Endometrium (tissue), 2 donors: Measurements from ENCODE around the gene SLC25A30.

Experiments
- FAIRE-seq: peaks from 2 replicates; lab custom pipeline; 2012; peaks lifted over from hg19 to GRCh38; lab: Jason Lieb, UNC
- donor health status: control.
- donor health status: control.

Gene SLC25A30, protein sequence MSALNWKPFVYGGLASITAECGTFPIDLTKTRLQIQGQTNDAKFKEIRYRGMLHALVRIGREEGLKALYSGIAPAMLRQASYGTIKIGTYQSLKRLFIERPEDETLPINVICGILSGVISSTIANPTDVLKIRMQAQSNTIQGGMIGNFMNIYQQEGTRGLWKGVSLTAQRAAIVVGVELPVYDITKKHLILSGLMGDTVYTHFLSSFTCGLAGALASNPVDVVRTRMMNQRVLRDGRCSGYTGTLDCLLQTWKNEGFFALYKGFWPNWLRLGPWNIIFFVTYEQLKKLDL

GRCh38 chr13:45417790-45418534 is at the start of gene SLC25A30:
Gene SLC25A30 (minus strand): TSS chr13:45418373. CDS start chr13:45411425, 6,948 bp downstream.
- FAIRE-seq: no peak

DNA sequence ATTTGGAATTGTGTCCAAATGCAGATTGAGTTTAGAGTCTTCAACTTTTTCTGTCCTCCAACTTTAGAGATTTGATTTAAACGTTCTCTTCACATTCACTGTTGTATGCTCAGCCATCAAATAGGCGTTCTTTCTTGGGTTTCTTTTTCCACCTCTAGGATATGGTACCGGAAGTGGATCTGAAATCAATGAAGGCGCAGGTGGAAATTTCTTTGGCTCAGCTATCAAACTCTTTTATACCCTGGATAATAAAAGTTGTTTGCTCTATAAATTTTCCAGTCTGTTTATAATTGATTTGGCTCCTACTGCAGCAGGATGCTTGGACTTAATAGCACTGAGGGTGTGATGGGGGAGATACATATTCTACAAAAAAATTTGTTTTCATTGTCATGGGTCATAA is 48.2 kb upstream of the SLC25A30 start:
- no peak for FAIRE-seq

DNA sequence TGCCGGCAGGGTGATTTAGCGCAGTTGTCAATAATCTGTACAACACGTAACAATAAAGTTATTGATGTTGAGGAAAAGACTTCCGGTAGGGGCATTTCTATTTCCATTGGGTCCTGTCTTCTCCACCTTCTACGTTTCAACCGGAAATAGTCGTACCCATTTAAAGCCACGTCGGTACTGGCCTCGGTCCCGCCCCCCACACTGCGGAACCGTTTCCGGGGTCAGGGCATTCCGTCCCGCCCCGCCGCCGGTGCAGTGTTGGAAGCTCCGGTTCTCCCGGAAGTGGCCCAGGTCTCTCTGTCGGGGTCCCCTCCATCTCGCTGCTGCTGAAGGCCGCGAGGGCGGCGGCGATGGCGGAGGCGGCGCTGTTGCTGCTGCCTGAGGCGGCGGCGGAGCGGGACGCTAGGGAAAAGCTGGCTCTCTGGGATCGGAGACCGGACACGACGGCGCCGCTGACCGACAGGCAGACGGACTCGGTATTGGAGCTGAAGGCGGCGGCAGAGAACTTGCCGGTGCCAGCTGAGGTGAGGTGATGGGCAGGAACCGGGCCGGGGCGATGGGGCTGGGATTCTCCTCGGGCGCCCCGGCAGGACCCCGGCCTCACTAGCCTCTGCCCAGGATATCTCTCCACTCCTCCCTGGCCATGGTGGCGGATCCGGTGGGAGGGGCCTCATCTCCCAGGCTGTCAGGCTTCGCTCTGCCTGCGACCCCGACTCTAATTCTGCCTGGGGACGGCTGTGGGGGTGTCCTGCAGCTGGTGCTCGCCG is 46.7 kb upstream of the SLC25A30 start, which contains the start of gene COG3:
Gene COG3 (plus strand): TSS at position 253 of the 767 bp plus-strand sequence. CDS start 98 bp downstream, at position 351.
- peak; percentile 96 for FAIRE-seq

GRCh38 chr13:45464141-45464686 is 46.0 kb upstream of the SLC25A30 start:
- no peak for FAIRE-seq

GRCh38 chr13:45456196-45456972 is 38.2 kb upstream of the SLC25A30 start:
- FAIRE-seq: no peak

- no peak for FAIRE-seq
Measured at GRCh38 chr13:45454204-45454603, 36.0 kb upstream of the SLC25A30 start.

DNA sequence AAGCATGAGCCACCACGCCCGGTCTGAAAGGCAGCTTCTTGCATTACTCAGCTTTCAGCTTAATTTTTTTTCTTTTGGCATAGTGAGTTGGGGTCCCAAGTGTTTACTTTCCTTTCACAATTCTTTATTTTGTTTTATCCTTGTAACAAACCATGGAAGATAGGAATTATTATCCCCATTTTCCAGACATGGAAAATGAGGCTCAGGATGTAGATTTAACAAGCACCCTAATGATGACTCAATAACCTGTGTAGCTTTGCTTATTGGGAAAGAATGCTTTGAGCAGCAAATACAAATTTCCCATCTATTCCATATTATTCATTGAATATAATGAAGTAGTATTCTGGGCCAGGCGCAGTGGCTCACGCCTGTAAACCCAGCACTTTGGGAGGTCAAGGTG is 33.1 kb upstream of the SLC25A30 start:
- no peak for FAIRE-seq

GRCh38 chr13:45448965-45449559 is 30.9 kb upstream of the SLC25A30 start:
- FAIRE-seq: no peak

DNA sequence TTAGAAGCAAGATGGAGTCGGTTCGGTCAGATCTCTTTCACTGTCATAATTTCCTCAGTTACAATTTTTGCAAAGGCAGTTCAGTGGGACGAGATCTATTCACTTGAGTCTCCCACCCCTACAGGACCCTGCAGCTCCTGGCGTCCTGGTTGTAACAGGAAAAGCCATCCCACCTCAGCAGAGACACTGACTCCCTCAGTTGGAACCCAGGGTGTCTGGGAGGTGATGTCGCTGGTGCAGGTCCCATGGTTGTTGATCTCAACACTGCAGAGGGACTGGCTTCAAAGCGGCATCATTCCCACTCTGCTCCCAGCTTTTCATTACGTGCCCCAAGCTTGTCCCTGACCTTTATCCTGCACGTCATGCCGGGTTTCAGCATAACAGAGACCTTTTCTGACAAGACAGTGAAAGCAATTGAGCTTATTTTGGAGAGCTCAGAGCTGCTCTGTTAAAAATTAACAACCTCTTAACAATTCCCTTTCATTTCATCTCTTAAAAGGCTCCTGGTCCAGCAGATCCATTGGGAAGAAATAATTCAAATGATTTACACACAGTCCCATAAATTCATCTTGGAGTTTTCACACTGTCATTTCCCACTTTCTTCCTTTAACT is 29.0 kb upstream of the SLC25A30 start:
- FAIRE-seq: no peak

DNA sequence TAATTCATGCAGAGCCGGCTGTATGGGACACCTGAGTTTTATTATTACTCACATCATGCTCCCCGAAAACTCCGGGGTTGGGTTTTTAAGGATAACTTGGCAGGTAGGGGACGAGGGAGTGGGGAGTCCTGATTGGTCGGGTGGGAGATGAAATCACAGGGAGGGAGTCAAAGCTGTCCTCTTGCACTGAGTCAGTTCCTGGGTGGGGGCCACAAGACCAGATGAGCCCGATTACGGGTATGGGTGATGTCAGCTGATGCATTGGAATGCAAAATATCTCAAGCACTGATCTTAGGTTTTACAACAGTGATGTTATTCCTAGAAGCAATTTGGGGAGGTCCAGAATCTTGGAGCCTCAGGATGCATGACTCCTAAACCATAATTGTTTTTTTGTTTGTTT is 28.0 kb upstream of the SLC25A30 start:
- no peak for FAIRE-seq

GRCh38 chr13:45445053-45445452 is 26.9 kb upstream of the SLC25A30 start:
- FAIRE-seq: no peak

- FAIRE-seq: no peak
Measured at GRCh38 chr13:45441633-45442032, 23.5 kb upstream of the SLC25A30 start.

GRCh38 chr13:45439781-45440462 is 21.7 kb upstream of the SLC25A30 start:
- no peak for FAIRE-seq

GRCh38 chr13:45439008-45439407 is 20.8 kb upstream of the SLC25A30 start:
- no peak for FAIRE-seq

- FAIRE-seq: no peak
Measured at GRCh38 chr13:45437947-45438346, 19.8 kb upstream of the SLC25A30 start.

DNA sequence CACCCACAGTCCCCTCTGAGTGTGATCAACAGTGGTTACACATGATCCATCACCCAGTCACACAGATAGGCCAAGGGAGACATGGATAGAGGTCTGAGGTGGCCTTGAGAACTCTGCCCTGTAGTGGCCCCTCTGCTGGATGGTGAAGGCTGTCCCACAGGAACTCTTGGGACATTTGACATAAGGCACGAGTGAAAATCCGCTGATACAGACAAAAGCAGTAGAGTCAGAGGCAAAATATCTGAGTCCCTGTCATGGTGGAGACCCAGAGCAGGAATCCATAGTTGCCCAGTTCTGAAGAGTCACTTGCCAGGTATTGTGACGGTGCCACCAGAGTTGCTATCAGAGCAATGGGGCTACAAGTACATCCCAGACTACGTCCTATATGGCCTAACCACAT is 18.8 kb upstream of the SLC25A30 start:
- no peak for FAIRE-seq

GRCh38 chr13:45436332-45436731 is 18.2 kb upstream of the SLC25A30 start:
- no peak for FAIRE-seq

DNA sequence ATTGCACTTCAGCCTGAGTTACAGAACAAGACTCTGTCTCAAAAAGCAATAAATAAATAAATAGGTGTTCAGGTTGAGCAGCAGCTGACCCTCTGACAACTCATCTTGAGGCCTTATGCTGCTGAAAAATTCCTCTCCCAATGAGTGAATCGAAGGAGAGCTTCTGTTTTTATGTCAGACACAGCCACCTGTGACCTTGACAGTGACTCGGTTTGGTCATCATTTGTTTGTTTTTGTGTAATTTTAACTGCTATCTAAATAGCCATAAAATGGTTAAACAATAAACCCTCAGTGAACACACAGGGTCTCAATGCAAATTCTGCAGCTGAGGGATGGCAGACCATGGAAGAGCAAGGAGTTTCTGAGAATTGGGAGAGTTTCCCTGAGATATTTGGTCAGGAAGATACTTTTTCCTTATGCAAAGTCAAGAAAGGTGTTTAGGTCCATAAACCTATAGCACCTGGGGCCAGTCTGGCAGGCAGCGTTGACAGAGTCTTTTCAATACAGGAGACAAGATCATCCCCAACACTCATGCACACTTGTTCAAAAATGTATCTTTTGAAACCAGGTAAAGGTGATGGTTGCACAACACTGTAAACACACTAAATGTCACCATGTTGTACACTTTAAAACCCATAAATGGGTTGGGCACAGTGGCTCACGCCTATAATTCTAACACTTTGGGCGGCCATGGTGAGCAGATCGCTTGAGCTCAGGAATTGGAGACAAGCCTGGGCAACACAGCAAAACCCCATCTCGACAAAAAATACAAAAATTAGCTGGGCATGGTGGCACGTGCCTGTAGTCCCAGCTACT is 16.6 kb upstream of the SLC25A30 start:
- FAIRE-seq: no peak

GRCh38 chr13:45433381-45433790 is 15.2 kb upstream of the SLC25A30 start:
- FAIRE-seq: no peak
